ENCODE measurements around the gene KCNT2. TPM values are rescaled to one million over a fixed set of nuclear protein-coding genes. Genes with fewer than 3 reads are reported as not detected.

KCNT2 gene
- total RNA-seq, 4 donors from 2014 or later, result 0.35 to 0.88 (median 0.51) TPM; not detected in 1

DNA sequence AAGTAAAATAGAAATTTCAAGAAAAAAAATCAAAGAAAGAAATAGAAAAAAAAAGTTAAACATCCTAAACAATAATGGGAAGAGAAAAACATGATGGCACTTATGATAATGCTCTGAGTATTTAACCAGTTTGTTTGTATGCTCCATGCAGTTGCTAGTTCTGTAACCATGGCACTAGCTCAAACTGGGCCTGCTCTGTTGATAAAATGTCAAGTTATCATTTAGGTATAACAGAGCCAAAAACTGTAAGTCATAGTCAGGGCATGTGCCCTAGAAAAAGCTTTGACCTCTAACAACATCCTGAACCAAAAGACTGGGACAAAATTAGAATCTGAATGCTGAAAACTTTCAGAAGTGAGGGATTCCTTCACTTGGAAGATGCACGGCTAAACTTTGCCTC is 148.9 kb downstream of the KCNT2 start:
- no peak overlapping the region for H3K27ac ChIP-seq
- no peak for ATAC-seq
- in situ Hi-C loops (cut with MboI; ENCODE audit: low sequenced_read_pairs in 4 of 4) (no loop called here), intact Hi-C loops (cut with DNase I; ENCODE audit: low total_unique reads) (no loop called here)
- H3K4me3 ChIP-seq, result no peak overlapping the region
- H3K9me3 ChIP-seq, result peaks cover 0 to 3% (median 0%) of the 10 kb centered on the region in 3 donors
- TF ChIP-seq, protein P1, sequence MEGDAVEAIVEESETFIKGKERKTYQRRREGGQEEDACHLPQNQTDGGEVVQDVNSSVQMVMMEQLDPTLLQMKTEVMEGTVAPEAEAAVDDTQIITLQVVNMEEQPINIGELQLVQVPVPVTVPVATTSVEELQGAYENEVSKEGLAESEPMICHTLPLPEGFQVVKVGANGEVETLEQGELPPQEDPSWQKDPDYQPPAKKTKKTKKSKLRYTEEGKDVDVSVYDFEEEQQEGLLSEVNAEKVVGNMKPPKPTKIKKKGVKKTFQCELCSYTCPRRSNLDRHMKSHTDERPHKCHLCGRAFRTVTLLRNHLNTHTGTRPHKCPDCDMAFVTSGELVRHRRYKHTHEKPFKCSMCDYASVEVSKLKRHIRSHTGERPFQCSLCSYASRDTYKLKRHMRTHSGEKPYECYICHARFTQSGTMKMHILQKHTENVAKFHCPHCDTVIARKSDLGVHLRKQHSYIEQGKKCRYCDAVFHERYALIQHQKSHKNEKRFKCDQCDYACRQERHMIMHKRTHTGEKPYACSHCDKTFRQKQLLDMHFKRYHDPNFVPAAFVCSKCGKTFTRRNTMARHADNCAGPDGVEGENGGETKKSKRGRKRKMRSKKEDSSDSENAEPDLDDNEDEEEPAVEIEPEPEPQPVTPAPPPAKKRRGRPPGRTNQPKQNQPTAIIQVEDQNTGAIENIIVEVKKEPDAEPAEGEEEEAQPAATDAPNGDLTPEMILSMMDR (IDR thresholded peaks at IDR 0.05 in 4 of 5, conservative IDR thresholded peaks at IDR 0.05 in 1 of 5), result no peak
- TF ChIP-seq POLR2A (IDR thresholded peaks at IDR 0.05), result no peak
- no peaks in the 10 kb centered on the region for H3K27me3 ChIP-seq
- no peaks in the 10 kb centered on the region for H3K4me1 ChIP-seq
- no peak for DNase-seq
- no peaks in the 10 kb centered on the region for H3K36me3 ChIP-seq

DNA sequence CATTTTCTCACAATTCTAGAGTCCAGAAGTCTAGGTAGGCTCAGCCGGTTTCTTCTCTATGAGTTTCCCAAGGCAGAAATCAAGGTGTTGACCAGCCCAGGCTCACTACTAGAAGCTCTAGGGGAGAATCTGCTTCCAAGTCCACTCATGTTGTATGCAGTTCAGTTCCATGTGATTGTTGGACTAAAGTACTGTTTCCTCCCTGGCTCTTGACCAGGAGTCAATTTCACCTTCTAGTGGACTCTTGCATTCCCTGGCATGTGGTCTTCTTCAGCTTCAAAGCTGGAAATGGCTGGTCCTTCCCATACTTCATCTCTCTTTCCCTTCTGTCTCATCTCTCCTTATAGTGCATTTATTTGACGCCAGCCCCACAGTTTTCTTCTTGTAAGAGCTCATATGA is 153.4 kb downstream of the KCNT2 start:
- TF ChIP-seq, protein P1 (IDR thresholded peaks at IDR 0.05 in 4 of 5, conservative IDR thresholded peaks at IDR 0.05 in 1 of 5), result no peak
- no peak for TF ChIP-seq POLR2A (IDR thresholded peaks at IDR 0.05)
- ATAC-seq, result no peak
- Histone ChIP-seq H3K27me3 (no peaks in the 10 kb centered on the region), H3K4me1 (no peaks in the 10 kb centered on the region), H3K27ac (no peak overlapping the region), H3K4me3 (no peak overlapping the region), H3K36me3 (no peaks in the 10 kb centered on the region), H3K9me3 (no peaks in the 10 kb centered on the region)
- in situ Hi-C loops (cut with MboI; ENCODE audit: low sequenced_read_pairs in 4 of 4) (no loop called here), intact Hi-C loops (cut with DNase I; ENCODE audit: low total_unique reads) (no loop called here)
- no peak for DNase-seq

- H3K4me1 ChIP-seq, result no peaks in the 10 kb centered on the region
- intact Hi-C loops (cut with DNase I; ENCODE audit: low total_unique reads), result no loop called here
- no peak for ATAC-seq
- TF ChIP-seq, protein P1 (IDR thresholded peaks at IDR 0.05 in 4 of 5, conservative IDR thresholded peaks at IDR 0.05 in 1 of 5), result no peak
- TF ChIP-seq POLR2A (IDR thresholded peaks at IDR 0.05), result no peak
- H3K4me3 ChIP-seq, result no peak overlapping the region
- H3K27ac ChIP-seq, result no peak overlapping the region
- in situ Hi-C loops (cut with MboI; ENCODE audit: low sequenced_read_pairs in 4 of 4), result no loop called here
- H3K9me3 ChIP-seq, result no peaks in the 10 kb centered on the region
- H3K36me3 ChIP-seq, result no peaks in the 10 kb centered on the region
- no peak for DNase-seq
- H3K27me3 ChIP-seq, result no peaks in the 10 kb centered on the region
Measured at GRCh38 chr1:196451103-196451502, 157.1 kb downstream of the KCNT2 start.

DNA sequence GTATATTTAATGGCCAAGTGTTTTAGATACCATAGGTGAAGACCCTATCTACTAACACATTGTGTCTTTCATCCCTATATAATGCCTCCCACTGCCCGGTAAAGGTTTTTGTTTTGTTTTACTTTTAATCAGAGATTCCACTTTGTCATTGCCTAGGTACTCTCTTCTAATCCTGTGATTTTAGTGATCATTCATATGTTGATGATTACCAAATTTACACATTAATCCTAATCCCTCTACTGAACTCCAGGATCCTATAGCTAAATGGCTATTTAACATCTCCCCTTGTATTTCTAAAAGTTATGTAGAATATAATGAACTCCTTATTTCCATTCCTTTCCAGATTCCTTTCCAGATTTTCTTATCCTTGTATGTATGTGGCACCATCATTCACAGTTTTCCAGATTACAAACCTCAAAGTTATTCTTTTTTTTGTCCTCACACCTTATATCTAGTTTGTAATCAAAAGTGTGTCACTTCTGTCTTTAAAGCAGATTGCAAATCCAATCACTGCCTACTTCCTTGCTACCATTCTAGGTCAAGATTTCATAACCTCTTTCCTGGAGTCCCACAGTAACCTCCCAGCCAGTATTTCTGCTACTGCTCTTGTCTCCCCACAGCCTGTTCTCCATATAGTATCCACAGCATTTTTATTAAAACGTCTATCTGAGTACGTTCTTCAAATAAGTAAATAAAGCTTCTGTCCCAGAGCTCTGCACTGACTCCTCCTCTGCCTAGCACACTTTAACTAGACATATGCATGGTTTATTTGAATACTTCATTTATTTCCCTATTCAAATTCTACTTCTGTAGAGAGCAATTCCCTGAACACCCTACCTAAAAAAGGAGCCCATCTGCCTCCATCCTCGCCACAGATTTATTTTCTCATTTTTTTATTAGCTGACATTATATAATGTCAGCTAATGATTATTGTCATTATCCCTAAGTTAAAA is 157.8 kb downstream of the KCNT2 start:
- no peak for DNase-seq
- Histone ChIP-seq H3K4me3 (no peak overlapping the region), H3K9me3 (no peaks in the 10 kb centered on the region), H3K27me3 (no peaks in the 10 kb centered on the region), H3K36me3 (no peaks in the 10 kb centered on the region), H3K27ac (no peak overlapping the region), H3K4me1 (no peaks in the 10 kb centered on the region)
- in situ Hi-C loops (cut with MboI; ENCODE audit: low sequenced_read_pairs in 4 of 4), result no loop called here
- ATAC-seq, result no peak
- intact Hi-C loops (cut with DNase I; ENCODE audit: low total_unique reads), result no loop called here
- TF ChIP-seq, protein P1 (IDR thresholded peaks at IDR 0.05 in 4 of 5, conservative IDR thresholded peaks at IDR 0.05 in 1 of 5), result no peak
- no peak for TF ChIP-seq POLR2A (IDR thresholded peaks at IDR 0.05)

All from gastrocnemius medialis (tissue), 4 donors.